Vagina (tissue), 2 donors: Measurements from ENCODE around the gene RUVBL1.
A peak's percentile ranks its signal among the peaks of the same experiment; 100 is the strongest.

ENCODE experiments used
- CTCF ChIP-seq, 3 experiments: fragments of 450-650 bp in 2 of 3; fragments of 200-600 bp in 1 of 3; sonication (generic) in 1 of 3; IDR thresholded peaks; one replicate each; pipeline ENCODE4 v1.5.1; 2017 to 2019; ENCODE audit warnings: antibody characterized with exemption in 3 of 3, mild to moderate bottlenecking in 2 of 3, moderate library complexity in 2 of 3
- POLR2A ChIP-seq, 2 donors: fragments of 450-650 bp; IDR thresholded peaks; one replicate each; pipeline ENCODE4 v1.6.1; 2017; ENCODE audit warnings: antibody characterized with exemption in 2 of 2, mild to moderate bottlenecking in 2 of 2, moderate library complexity in 2 of 2
- POLR2AphosphoS5 ChIP-seq, 2 donors: sonication (generic); formaldehyde crosslinking; IDR thresholded peaks; one replicate each; pipeline ENCODE4 v1.9.0; 2017; ENCODE audit warnings: antibody characterized with exemption in 2 of 2, mild to moderate bottlenecking in 2 of 2, low read depth in 1 of 2; ENCODE audit not compliant: insufficient read depth in 1 of 2

- peak in 1 of 3 experiments; percentile 21 for TF ChIP-seq CTCF (IDR thresholded peaks at IDR 0.05)
- no peak for TF ChIP-seq POLR2AphosphoS5 (IDR thresholded peaks at IDR 0.05; ENCODE audit: insufficient read depth in 1 of 2, low read depth in 1 of 2)
- no peak for TF ChIP-seq POLR2A (IDR thresholded peaks at IDR 0.05)
Measured at GRCh38 chr3:128133273-128133883, 9.8 kb upstream of the RUVBL1 start.
